GM12878 (cell line): ENCODE data around the gene SASH3. TPM values are rescaled to one million over a fixed set of nuclear protein-coding genes. Genes with fewer than 3 reads are reported as not detected.

ENCODE experiments used
- ATAC-seq: fragments of 200-7000 bp; cut with Tn5 transposase; 3 replicates; pipeline ENCODE4 v1.9.1; 2020; ENCODE audit warnings: mild to moderate bottlenecking, moderate library complexity
- BruUV-seq: library from RNA; stranded (reverse); fragments of 400-500 nt; replicated peaks from 2 replicates; lab custom pipeline; 2021; lab: Mats Ljungman, UMichigan
- CTCF ChIA-PET: fragments of 300-600 bp; sonication (Branson Sonifier 250); formaldehyde crosslinking; extraction: SDS; loops from one replicate; lab custom pipeline; 2021; ENCODE audit warnings: inconsistent platforms; lab: Yijun Ruan, JAX
- POLR2A ChIA-PET: fragments of 350-600 bp; formaldehyde crosslinking; extraction: SDS; loops from one replicate; lab custom pipeline; 2021; ENCODE audit warnings: inconsistent platforms; lab: Charles Lee
- RAD21 ChIA-PET: fragments of 300-600 bp; sonication (Branson Sonifier 250); formaldehyde crosslinking; loops from one replicate; lab custom pipeline; 2023; ENCODE audit warnings: antibody characterized with exemption; ENCODE audit not compliant: unreplicated experiment; lab: Charles Lee
- SMC1A ChIA-PET: fragments of 300-600 bp; sonication (Branson Sonifier 250); formaldehyde crosslinking; loops from one replicate; lab custom pipeline; 2023; ENCODE audit not compliant: unreplicated experiment, uncharacterized antibody; lab: Charles Lee
- DNase-seq: peaks from one replicate; pipeline ENCODE4 v3.0.0-alpha.2; 2011; ENCODE audit warnings: low read depth, low spot score
- FAIRE-seq: peaks from 3 replicates; lab custom pipeline; 2011; peaks lifted over from hg19 to GRCh38; lab: Jason Lieb, UNC
- H2AFZ ChIP-seq: 2 replicates; pipeline ENCODE4 v1.6.0; 2011; ENCODE audit warnings: low read depth, low read length, control low read depth; ENCODE audit not compliant: control insufficient read depth
- H3K27ac ChIP-seq: 2 replicates; pipeline ENCODE4 v1.5.1; 2011; ENCODE audit warnings: control low read depth; ENCODE audit not compliant: control insufficient read depth, insufficient read depth
- H3K27me3 ChIP-seq, 2 experiments: replicated peaks in 1 of 2; 2 replicates each; pipeline versions ENCODE4 v1.6.0 to v1.6.1; 2011; ENCODE audit warnings: low read length in 1 of 2; ENCODE audit not compliant: control insufficient read depth in 2 of 2, insufficient read depth in 2 of 2
- H3K36me3 ChIP-seq, 2 experiments: 2 replicates each; pipeline ENCODE4 v1.5.1; 2011; ENCODE audit warnings: low read length in 1 of 2; ENCODE audit not compliant: control insufficient read depth in 2 of 2, insufficient read depth in 2 of 2
- H3K4me1 ChIP-seq: 2 replicates; pipeline ENCODE4 v1.6.1; 2011; ENCODE audit warnings: mild to moderate bottlenecking, low read length, moderate library complexity, mixed read lengths; ENCODE audit not compliant: control insufficient read depth, insufficient read depth
- H3K4me2 ChIP-seq: 2 replicates; pipeline ENCODE4 v1.6.0; 2011; ENCODE audit warnings: control low read depth; ENCODE audit not compliant: control insufficient read depth, insufficient read depth
- H3K4me3 ChIP-seq: fragments of 200-600 bp; sonication (generic); 2 replicates; pipeline ENCODE4 v1.5.1; 2016
- H3K79me2 ChIP-seq: 2 replicates; pipeline ENCODE4 v1.6.0; 2011; ENCODE audit warnings: low read length; ENCODE audit not compliant: control insufficient read depth, insufficient read depth
- H3K9ac ChIP-seq: 2 replicates; pipeline ENCODE4 v1.8.0; 2011; ENCODE audit warnings: low read length, control low read depth, mixed read lengths; ENCODE audit not compliant: control insufficient read depth, insufficient read depth
- H3K9me3 ChIP-seq: replicated peaks from 3 replicates; pipeline ENCODE4 v1.5.1; 2011; ENCODE audit warnings: mild to moderate bottlenecking, low read length; ENCODE audit not compliant: control insufficient read depth, insufficient read depth
- H4K20me1 ChIP-seq: 2 replicates; pipeline ENCODE4 v1.6.0; 2011; ENCODE audit not compliant: control insufficient read depth, insufficient read depth
- ATF7 ChIP-seq: fragments of 450-650 bp; IDR thresholded peaks from 2 replicates; pipeline ENCODE4 v1.6.1; 2016; ENCODE audit warnings: low read depth, mild to moderate bottlenecking
- BCLAF1 ChIP-seq: fragments of 450-650 bp; IDR thresholded peaks from 2 replicates; pipeline ENCODE4 v1.6.1; 2017; ENCODE audit warnings: antibody characterized with exemption, mild to moderate bottlenecking, moderate library complexity
- DPF2 ChIP-seq: fragments of 450-650 bp; IDR thresholded peaks from 2 replicates; pipeline ENCODE4 v1.6.1; 2017; ENCODE audit warnings: mild to moderate bottlenecking
- KDM1A ChIP-seq: fragments of 200-600 bp; sonication (generic); IDR thresholded peaks from 2 replicates; pipeline ENCODE4 v1.6.1; 2016; ENCODE audit warnings: borderline replicate concordance
- MXI1 ChIP-seq: fragments of 150-350 bp; IDR thresholded peaks from 2 replicates; pipeline ENCODE4 v1.6.1; 2011; ENCODE audit warnings: low read depth, mild to moderate bottlenecking, inconsistent platforms, low read length, improper control_type of control experiment
- RUNX3 ChIP-seq: IDR thresholded peaks from 2 replicates; pipeline ENCODE4 v1.6.1; 2012; ENCODE audit warnings: low read length, inconsistent platforms
- TBL1XR1 ChIP-seq: IDR thresholded peaks from 2 replicates; pipeline ENCODE4 v1.6.1; 2012; ENCODE audit warnings: low read depth, low read length, improper control_type of control experiment
- ZBED1 ChIP-seq: IDR thresholded peaks from 2 replicates; pipeline ENCODE4 v1.6.1; 2016; ENCODE audit warnings: borderline replicate concordance
- ZSCAN29 ChIP-seq: fragments of 450-650 bp; IDR thresholded peaks from 2 replicates; pipeline ENCODE4 v1.6.1; 2017; ENCODE audit warnings: mild to moderate bottlenecking, moderate library complexity
- ZZZ3 ChIP-seq: IDR thresholded peaks from 2 replicates; pipeline ENCODE4 v1.6.1; 2011; ENCODE audit warnings: low read depth; ENCODE audit not compliant: control insufficient read depth, insufficient read length
- WGBS: methylation state at CpG from one replicate; pipeline ENCODE4 v1.1.6; 2016; ENCODE audit warnings: low lambda C conversion rate; ENCODE audit not compliant: insufficient replicate concordance, insufficient coverage; ENCODE audit errors: missing lambda C conversion rate; 5-methylcytosine and 5-hydroxymethylcytosine counted together
- in situ Hi-C: fragments of 300-500 bp; cut with MboI; formaldehyde crosslinking; loops from 9 replicates; pipeline ENCODE4 v1.14.3; 2018; ENCODE audit warnings: mixed read lengths
- intact Hi-C: fragments of 100-400 bp; cut with micrococcal nuclease; formaldehyde crosslinking; loops from one replicate; pipeline ENCODE4 v1.14.2; 2022; ENCODE audit not compliant: unreplicated experiment
- polyA plus RNA-seq, 11 experiments: library from polyadenylated mRNA; depleted of rRNA in 4 of 11; unstranded in 6 of 11; stranded (reverse) in 5 of 11; fragments of >200 nt; fragmentation: Nextera tagmentation in 4 of 11; fragmentation: Illumina TruSeq in 1 of 11; extraction: Ambion mirVana in 4 of 11; extraction: Trizol in 1 of 11; gene quantifications; 1 replicate in 1 of 11; 2 replicates in 10 of 11; pipeline versions ENCODE4 v1.2.1 to v1.2.3, GENCODE V29; 2011 to 2016; ENCODE audit warnings: inconsistent platforms in 2 of 11, missing spikeins in 2 of 11, low read depth in 1 of 11
- total RNA-seq, 4 experiments: library from RNA; depleted of rRNA in 3 of 4; stranded (reverse); fragments of >200 nt in 3 of 4; fragmentation: Illumina TruSeq in 1 of 4; extraction: Trizol in 1 of 4; gene quantifications; 2 replicates each; pipeline versions ENCODE4 v1.2.1 to v1.2.3, GENCODE V29; 2013 to 2021

The SASH3 gene
- total and polyA plus RNA-seq, 10 of the 15 experiments (the other 5 are each of a cell fraction or from before 2014, with no cell fraction given): 23.1 to 233 (median 160) TPM

- 55% methylated on average over 7 of the region's 7 CpGs for WGBS
- Histone ChIP-seq H3K27me3 (no peaks in the 10 kb centered on the region), H3K4me3 (no peak overlapping the region), H3K9me3 (no peaks in the 10 kb centered on the region), H3K27ac (no peak overlapping the region), H3K4me2 (no peak overlapping the region), H3K36me3 (no peaks in the 10 kb centered on the region; a peak in 1 of 4 replicates), H3K79me2 (no peaks in the 10 kb centered on the region), H3K4me1 (no peaks in the 10 kb centered on the region), H4K20me1 (no peaks in the 10 kb centered on the region), H2AFZ (no peak overlapping the region), H3K9ac (no peak overlapping the region)
- CTCF ChIA-PET: interaction anchor here (0.6 to 1.0 kb wide), 4 partner anchors 14 to 1357 kb away, joined by 3 to 5 read pairs (median 3); no protein-coding TSS in a partner anchor
- FAIRE-seq (no peak), DNase-seq (no peak), ATAC-seq (peak; percentile 79)
- SMC1A ChIA-PET: interaction anchor here (0.9 to 1.8 kb wide), 5 partner anchors 12 to 26 kb away, joined by 3 to 5 read pairs (median 4); no protein-coding TSS in a partner anchor
- intact Hi-C loops: no loop called here
- in situ Hi-C loops: no loop called here
- RAD21 ChIA-PET: interaction anchor here (1.0 to 1.3 kb wide), 2 partner anchors 28 to 37 kb away, joined by 4 to 7 read pairs; no protein-coding TSS in a partner anchor
- POLR2A ChIA-PET: no interaction called here
- TF ChIP-seq TBL1XR1: no peak
- 0 out of 2 replicates have a peak, but pooled peaks have one; percentile 8 for TF ChIP-seq RUNX3
- TF ChIP-seq, all 136 proteins: peak for 1
- no TSS peak for BruUV-seq
These were observed 29.4 kb downstream of the SASH3 start for GRCh38 chrX:129808829-129809796.

- ChIA-PET SMC1A (no interaction called here), POLR2A (no interaction called here), CTCF (interaction anchor here (0.6 to 1.2 kb wide), 4 partner anchors 9 to 19 kb away, joined by 3 to 4 read pairs (median 3); no protein-coding TSS in a partner anchor), RAD21 (interaction anchor here (1.1 kb wide), 1 partner anchor 13 kb away, joined by 3 read pairs; no protein-coding TSS in a partner anchor)
- no peak overlapping the region for H2AFZ ChIP-seq
- no peak overlapping the region for H3K4me3 ChIP-seq
- H3K27ac ChIP-seq: no peak overlapping the region
- no peaks in the 10 kb centered on the region for H3K36me3 ChIP-seq
- H3K9ac ChIP-seq: no peak overlapping the region
- FAIRE-seq (no peak), ATAC-seq (no peak), DNase-seq (no peak)
- no peaks in the 10 kb centered on the region for H3K9me3 ChIP-seq
- no peaks in the 10 kb centered on the region for H3K4me1 ChIP-seq
- BruUV-seq: no TSS peak
- H4K20me1 ChIP-seq: no peaks in the 10 kb centered on the region
- no peak overlapping the region for H3K4me2 ChIP-seq
- intact Hi-C loops (no loop called here), in situ Hi-C loops (no loop called here)
- WGBS: 46% methylated on average over 6 of the region's 6 CpGs
- no peaks in the 10 kb centered on the region for H3K79me2 ChIP-seq
- no peaks in the 10 kb centered on the region for H3K27me3 ChIP-seq
- TF ChIP-seq ZBED1: no peak
- no peak for TF ChIP-seq BCLAF1
- no peak for TF ChIP-seq DPF2
- TF ChIP-seq ZSCAN29: no peak
- TF ChIP-seq ATF7: no peak
- no peak for TF ChIP-seq ZZZ3
- no peak for TF ChIP-seq KDM1A
- TF ChIP-seq MXI1: no peak
These were observed 34.1 kb downstream of the SASH3 start for GRCh38 chrX:129813662-129814368.
